Measurements from ENCODE around the gene IMPG2.

DNA sequence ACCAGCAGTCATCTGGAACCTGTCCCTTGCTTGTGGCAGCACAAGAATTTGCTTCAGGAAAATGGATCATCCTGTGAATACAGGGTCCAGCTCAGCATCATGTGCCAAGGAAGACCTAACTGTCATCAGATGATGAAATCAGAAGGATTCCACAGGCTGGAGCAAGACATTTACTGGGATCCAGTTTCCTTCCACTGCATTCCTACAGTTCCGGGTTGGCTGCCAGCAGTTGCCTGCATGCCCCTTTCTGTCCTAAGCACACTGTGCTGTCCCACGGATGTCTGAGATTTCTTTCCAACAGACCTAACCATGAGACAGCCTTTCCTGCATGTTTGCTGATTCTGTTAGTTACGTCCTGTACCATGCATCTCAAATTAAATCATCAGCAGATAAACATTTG is 140.7 kb downstream of the IMPG2 start:
- TF ChIP-seq, protein P1, sequence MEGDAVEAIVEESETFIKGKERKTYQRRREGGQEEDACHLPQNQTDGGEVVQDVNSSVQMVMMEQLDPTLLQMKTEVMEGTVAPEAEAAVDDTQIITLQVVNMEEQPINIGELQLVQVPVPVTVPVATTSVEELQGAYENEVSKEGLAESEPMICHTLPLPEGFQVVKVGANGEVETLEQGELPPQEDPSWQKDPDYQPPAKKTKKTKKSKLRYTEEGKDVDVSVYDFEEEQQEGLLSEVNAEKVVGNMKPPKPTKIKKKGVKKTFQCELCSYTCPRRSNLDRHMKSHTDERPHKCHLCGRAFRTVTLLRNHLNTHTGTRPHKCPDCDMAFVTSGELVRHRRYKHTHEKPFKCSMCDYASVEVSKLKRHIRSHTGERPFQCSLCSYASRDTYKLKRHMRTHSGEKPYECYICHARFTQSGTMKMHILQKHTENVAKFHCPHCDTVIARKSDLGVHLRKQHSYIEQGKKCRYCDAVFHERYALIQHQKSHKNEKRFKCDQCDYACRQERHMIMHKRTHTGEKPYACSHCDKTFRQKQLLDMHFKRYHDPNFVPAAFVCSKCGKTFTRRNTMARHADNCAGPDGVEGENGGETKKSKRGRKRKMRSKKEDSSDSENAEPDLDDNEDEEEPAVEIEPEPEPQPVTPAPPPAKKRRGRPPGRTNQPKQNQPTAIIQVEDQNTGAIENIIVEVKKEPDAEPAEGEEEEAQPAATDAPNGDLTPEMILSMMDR (IDR thresholded peaks at IDR 0.05): no peak
- no peak for TF ChIP-seq POLR2AphosphoS5 (IDR thresholded peaks at IDR 0.05)
- no peak for TF ChIP-seq POLR2A (IDR thresholded peaks at IDR 0.05)

All from sigmoid colon (tissue), 4 donors.